Measurements from ENCODE around the gene MBIP.

DNA sequence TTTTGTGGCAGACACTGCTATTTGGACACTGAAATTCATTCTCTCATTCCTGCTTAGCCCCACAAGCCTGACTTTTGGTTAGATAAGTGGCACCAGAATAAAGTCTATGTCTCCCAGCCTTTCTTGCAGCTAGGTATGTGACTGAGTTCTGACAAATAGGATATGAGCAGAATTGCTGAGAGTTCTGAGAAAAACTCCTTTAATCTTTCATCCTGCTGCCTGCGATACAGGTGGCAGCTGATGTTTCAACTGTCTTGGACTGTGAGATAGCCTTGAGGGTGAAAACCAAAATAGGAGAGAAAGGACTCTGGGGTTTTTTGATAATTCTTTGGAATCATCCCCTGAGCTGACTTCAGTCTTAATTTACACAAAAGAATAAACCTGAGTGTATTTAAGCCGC, 55.8 kb downstream of the MBIP start:
- TF ChIP-seq, protein P1, sequence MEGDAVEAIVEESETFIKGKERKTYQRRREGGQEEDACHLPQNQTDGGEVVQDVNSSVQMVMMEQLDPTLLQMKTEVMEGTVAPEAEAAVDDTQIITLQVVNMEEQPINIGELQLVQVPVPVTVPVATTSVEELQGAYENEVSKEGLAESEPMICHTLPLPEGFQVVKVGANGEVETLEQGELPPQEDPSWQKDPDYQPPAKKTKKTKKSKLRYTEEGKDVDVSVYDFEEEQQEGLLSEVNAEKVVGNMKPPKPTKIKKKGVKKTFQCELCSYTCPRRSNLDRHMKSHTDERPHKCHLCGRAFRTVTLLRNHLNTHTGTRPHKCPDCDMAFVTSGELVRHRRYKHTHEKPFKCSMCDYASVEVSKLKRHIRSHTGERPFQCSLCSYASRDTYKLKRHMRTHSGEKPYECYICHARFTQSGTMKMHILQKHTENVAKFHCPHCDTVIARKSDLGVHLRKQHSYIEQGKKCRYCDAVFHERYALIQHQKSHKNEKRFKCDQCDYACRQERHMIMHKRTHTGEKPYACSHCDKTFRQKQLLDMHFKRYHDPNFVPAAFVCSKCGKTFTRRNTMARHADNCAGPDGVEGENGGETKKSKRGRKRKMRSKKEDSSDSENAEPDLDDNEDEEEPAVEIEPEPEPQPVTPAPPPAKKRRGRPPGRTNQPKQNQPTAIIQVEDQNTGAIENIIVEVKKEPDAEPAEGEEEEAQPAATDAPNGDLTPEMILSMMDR (conservative IDR thresholded peaks at IDR 0.05; ENCODE audit: low read length) = no peak
- no peak for TF ChIP-seq EZH2phosphoT487 (IDR thresholded peaks at IDR 0.05; ENCODE audit: borderline replicate concordance)

All from Loucy (cell line).